ENCODE measurements around the gene ZNF268.

DNA sequence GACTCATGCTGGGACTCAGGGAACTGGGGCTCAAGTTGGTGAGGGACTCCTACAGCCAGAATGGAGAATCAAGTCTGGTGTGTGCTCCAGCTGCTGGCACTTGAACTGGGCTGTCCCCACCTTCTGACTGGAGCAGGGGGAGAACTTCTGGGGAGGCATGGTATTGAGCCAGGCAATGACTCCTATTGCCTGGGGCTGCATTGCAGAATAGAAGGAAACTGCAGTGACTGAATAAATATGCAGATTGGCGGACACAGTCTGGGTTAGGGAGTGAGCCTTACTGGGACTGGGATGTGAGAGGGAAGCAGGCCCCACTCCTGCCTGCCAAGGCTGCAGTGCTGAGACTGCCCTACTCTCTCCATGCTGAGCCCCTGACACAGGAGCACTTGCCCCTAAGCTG is 8.8 kb upstream of the ZNF268 start:
- no peak for TF ChIP-seq CTCF (IDR thresholded peaks at IDR 0.05)
- no peak for TF ChIP-seq SIN3A (IDR thresholded peaks at IDR 0.05; ENCODE audit: borderline replicate concordance, low read depth, low read length)
- no peak for TF ChIP-seq EP300 (IDR thresholded peaks at IDR 0.05; ENCODE audit: borderline replicate concordance in 1 of 2, low read depth in 1 of 2, low read length in 1 of 2)
- no peak for TF ChIP-seq POLR2AphosphoS5 (IDR thresholded peaks at IDR 0.05; ENCODE audit: low read depth, low read length)
- no peak for TF ChIP-seq EZH2phosphoT487 (IDR thresholded peaks at IDR 0.05; ENCODE audit: borderline replicate concordance, low read depth)
- TF ChIP-seq JUND (IDR thresholded peaks at IDR 0.05): no peak
- TF ChIP-seq, protein P1, sequence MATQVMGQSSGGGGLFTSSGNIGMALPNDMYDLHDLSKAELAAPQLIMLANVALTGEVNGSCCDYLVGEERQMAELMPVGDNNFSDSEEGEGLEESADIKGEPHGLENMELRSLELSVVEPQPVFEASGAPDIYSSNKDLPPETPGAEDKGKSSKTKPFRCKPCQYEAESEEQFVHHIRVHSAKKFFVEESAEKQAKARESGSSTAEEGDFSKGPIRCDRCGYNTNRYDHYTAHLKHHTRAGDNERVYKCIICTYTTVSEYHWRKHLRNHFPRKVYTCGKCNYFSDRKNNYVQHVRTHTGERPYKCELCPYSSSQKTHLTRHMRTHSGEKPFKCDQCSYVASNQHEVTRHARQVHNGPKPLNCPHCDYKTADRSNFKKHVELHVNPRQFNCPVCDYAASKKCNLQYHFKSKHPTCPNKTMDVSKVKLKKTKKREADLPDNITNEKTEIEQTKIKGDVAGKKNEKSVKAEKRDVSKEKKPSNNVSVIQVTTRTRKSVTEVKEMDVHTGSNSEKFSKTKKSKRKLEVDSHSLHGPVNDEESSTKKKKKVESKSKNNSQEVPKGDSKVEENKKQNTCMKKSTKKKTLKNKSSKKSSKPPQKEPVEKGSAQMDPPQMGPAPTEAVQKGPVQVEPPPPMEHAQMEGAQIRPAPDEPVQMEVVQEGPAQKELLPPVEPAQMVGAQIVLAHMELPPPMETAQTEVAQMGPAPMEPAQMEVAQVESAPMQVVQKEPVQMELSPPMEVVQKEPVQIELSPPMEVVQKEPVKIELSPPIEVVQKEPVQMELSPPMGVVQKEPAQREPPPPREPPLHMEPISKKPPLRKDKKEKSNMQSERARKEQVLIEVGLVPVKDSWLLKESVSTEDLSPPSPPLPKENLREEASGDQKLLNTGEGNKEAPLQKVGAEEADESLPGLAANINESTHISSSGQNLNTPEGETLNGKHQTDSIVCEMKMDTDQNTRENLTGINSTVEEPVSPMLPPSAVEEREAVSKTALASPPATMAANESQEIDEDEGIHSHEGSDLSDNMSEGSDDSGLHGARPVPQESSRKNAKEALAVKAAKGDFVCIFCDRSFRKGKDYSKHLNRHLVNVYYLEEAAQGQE (IDR thresholded peaks at IDR 0.05; ENCODE audit: low read depth, low read length): no peak
- TF ChIP-seq ZBTB33 (IDR thresholded peaks at IDR 0.05; ENCODE audit: borderline replicate concordance, low read depth): no peak
- TF ChIP-seq CHD2 (IDR thresholded peaks at IDR 0.05; ENCODE audit: low read length, partially characterized antibody): no peak
- TF ChIP-seq PBX3 (IDR thresholded peaks at IDR 0.05): no peak
- TF ChIP-seq MXI1 (IDR thresholded peaks at IDR 0.05; ENCODE audit: low read depth, low read length): no peak
- TF ChIP-seq GABPA (IDR thresholded peaks at IDR 0.05; ENCODE audit: low read depth): no peak
- TF ChIP-seq, protein P2, sequence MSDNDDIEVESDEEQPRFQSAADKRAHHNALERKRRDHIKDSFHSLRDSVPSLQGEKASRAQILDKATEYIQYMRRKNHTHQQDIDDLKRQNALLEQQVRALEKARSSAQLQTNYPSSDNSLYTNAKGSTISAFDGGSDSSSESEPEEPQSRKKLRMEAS (IDR thresholded peaks at IDR 0.05; ENCODE audit: low read depth): no peak

Data from SK-N-SH (cell line).